Right atrium auricular region (tissue), 2 donors: ENCODE measurements around the gene SLC2A13. TPM values are rescaled to one million over a fixed set of nuclear protein-coding genes. Genes with fewer than 3 reads are reported as not detected.
"Not testable (repeated sequence)": the region's sequence is repeated elsewhere in the genome, so short reads cannot be mapped to it uniquely, and the experiment has no call there.

ENCODE experiments used
- DNase-seq: peaks from one replicate; pipeline ENCODE4 v3.0.0-alpha.2; 2019; ENCODE audit warnings: low spot score
- H3K27ac ChIP-seq, 2 donors: fragments of 200-600 bp; sonication (generic); 1 replicate in 1 of 2; 2 replicates in 1 of 2; pipeline ENCODE4 v1.5.1; 2016 to 2019
- H3K27me3 ChIP-seq, 2 donors: fragments of 200-600 bp; sonication (generic); one replicate each; pipeline versions ENCODE4 v1.5.1 to v1.6.0; 2017 to 2019
- H3K36me3 ChIP-seq: fragments of 200-600 bp; sonication (generic); one replicate; pipeline ENCODE4 v1.5.1; 2016
- H3K4me1 ChIP-seq, 2 donors: fragments of 200-600 bp; sonication (generic); one replicate each; pipeline versions ENCODE4 v1.5.1 to v1.6.0; 2017 to 2019
- H3K4me3 ChIP-seq, 2 donors: fragments of 200-600 bp; sonication (generic); 1 replicate in 1 of 2; 2 replicates in 1 of 2; pipeline ENCODE4 v1.5.1; 2017 to 2019; ENCODE audit warnings: mild to moderate bottlenecking in 1 of 2, moderate library complexity in 1 of 2
- H3K9me3 ChIP-seq, 2 donors: fragments of 200-600 bp; sonication (generic); one replicate each; pipeline ENCODE4 v1.5.1; 2019
- total RNA-seq, 2 donors: library from RNA; depleted of rRNA; stranded (reverse); fragments of >200 nt; gene quantifications; one replicate each; pipeline ENCODE4 v1.1.0, GENCODE V29; 2016
- TF ChIP-seq, protein P1 (sequence below), 2 donors: fragments of 200-600 bp; sonication (generic); IDR thresholded peaks; one replicate each; pipeline ENCODE4 v1.5.1; 2019; ENCODE audit warnings: antibody characterized with exemption in 2 of 2

Gene SLC2A13
- total RNA-seq, 2 donors from 2014 or later = 8.8 to 14.6 TPM

DNA sequence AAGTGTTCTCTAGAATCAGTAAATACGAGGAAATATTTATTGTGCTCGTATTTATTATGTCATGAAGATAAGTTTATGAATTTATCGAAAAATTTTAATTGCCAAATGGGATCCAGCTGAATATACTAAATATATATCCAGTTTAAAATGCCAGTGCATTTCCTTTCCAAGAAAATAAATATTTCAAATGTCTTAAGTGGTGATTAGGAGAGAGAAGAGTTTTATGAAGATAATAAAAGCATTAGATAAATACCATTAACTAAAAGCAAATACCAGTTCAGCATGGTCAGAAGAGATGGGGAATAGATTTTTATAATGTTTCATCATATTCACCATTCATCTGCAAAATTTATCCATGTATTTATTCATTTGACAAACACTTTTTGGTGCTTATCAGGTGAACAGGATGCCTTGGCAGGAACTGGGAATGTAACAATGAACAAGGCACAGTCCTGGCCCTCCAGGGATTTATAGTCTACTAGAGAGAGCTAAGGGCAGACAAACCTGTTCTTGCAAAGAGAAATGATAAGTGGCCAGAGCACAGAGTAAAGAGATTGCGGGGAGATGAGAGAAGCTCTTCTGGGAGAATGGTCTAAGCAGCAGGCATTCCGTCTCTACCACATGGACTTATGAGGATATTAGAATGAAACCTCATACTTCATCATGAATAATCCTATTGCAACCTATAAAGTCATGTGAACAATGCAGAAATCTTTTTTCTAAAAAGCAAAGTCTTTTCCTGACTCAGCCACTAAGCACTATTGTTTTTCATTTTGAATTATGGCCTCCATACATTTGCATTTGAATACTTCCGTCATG is 342.6 kb downstream of the SLC2A13 start:
- no peaks in the 10 kb centered on the region for H3K27me3 ChIP-seq
- no peaks in the 10 kb centered on the region for H3K36me3 ChIP-seq
- TF ChIP-seq, protein P1, sequence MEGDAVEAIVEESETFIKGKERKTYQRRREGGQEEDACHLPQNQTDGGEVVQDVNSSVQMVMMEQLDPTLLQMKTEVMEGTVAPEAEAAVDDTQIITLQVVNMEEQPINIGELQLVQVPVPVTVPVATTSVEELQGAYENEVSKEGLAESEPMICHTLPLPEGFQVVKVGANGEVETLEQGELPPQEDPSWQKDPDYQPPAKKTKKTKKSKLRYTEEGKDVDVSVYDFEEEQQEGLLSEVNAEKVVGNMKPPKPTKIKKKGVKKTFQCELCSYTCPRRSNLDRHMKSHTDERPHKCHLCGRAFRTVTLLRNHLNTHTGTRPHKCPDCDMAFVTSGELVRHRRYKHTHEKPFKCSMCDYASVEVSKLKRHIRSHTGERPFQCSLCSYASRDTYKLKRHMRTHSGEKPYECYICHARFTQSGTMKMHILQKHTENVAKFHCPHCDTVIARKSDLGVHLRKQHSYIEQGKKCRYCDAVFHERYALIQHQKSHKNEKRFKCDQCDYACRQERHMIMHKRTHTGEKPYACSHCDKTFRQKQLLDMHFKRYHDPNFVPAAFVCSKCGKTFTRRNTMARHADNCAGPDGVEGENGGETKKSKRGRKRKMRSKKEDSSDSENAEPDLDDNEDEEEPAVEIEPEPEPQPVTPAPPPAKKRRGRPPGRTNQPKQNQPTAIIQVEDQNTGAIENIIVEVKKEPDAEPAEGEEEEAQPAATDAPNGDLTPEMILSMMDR (IDR thresholded peaks at IDR 0.05) = no peak
- H3K9me3 ChIP-seq = peaks cover 0 to 6% of the 10 kb centered on the region in 2 donors
- H3K4me1 ChIP-seq = no peaks in the 10 kb centered on the region
- no peak overlapping the region for H3K27ac ChIP-seq
- no peak for DNase-seq
- no peak overlapping the region for H3K4me3 ChIP-seq

DNA sequence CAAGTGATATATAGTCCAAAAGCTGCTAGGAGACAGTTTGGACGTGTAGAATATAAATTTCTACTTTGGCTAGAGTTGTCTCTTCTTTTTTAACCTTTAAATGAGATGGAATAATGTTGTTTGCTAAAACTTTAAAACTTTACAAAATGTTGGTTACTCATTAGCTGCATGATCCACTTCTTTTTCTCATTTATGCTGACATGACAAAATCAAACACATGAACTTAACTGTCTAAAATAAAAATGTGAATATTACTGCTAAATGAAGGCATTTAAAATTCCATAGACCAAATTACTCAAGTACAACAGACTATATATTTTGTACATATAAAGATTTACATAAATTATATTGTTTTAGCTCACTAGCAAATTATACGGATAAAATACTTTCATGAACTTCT is 350.4 kb downstream of the SLC2A13 start:
- TF ChIP-seq, protein P1 (IDR thresholded peaks at IDR 0.05) = no peak
- no peaks in the 10 kb centered on the region for H3K9me3 ChIP-seq
- no peak overlapping the region for H3K4me3 ChIP-seq
- H3K27ac ChIP-seq = no peak overlapping the region
- no peaks in the 10 kb centered on the region for H3K36me3 ChIP-seq
- H3K27me3 ChIP-seq = no peaks in the 10 kb centered on the region
- H3K4me1 ChIP-seq = no peaks in the 10 kb centered on the region
- no peak for DNase-seq

DNA sequence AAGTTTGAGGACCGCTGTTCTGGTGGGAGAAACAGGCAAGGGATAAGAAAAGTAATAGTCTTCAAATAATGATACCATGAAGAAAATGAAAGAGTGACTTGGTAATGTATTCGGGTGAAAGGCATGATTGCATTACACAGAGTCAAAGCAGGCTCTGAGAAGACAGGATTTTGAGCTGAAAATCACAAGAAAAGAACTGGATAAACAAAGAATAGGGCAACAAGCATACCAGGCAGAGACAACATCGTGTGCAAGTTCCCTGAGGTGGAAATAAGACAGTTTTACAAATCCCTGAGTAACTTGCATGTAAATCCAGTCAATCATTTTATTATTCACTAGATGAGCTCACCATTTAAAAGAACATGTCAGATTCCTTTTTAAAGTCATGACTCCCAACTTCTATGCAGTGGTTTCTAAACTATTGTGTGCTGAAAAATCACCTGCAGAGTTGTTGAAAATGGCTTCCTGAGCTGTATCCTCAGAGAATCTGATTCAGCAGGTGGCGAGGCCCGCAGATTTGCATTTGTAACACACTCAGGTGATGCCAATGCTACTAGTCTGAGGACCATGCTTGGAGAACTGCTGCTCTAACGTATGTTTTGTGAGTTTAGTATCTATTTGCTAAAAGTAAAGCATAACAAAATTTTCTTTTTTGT is 353.3 kb downstream of the SLC2A13 start:
- no peaks in the 10 kb centered on the region for H3K27me3 ChIP-seq
- no peaks in the 10 kb centered on the region for H3K36me3 ChIP-seq
- no peak for DNase-seq
- no peak overlapping the region for H3K4me3 ChIP-seq
- TF ChIP-seq, protein P1 (IDR thresholded peaks at IDR 0.05) = no peak
- H3K27ac ChIP-seq = no peak overlapping the region
- no peaks in the 10 kb centered on the region for H3K9me3 ChIP-seq
- no peaks in the 10 kb centered on the region for H3K4me1 ChIP-seq

DNA sequence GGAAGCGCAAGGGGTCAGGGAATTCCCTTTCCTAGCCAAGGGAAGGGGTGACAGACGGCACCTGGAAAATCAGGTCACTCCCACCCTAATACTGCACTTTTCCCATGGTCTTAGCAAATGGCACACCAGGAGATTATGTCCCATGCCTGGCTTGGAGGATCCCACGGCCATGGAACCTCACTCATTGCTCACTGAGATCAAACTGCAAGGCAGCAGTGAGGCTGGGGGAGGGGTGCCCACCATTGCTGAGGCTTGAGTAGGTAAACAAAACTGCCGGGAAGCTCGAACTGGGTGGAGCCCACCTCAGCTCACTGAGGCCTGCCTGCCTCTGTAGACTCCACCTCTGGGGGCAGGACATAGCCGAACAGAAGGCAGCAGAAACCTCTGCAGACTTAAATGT is 359.7 kb downstream of the SLC2A13 start:
- H3K4me3 ChIP-seq, H3K27ac ChIP-seq, H3K4me1 ChIP-seq, H3K27me3 ChIP-seq, DNase-seq, H3K36me3 ChIP-seq, H3K9me3 ChIP-seq: not testable (repeated sequence)

DNA sequence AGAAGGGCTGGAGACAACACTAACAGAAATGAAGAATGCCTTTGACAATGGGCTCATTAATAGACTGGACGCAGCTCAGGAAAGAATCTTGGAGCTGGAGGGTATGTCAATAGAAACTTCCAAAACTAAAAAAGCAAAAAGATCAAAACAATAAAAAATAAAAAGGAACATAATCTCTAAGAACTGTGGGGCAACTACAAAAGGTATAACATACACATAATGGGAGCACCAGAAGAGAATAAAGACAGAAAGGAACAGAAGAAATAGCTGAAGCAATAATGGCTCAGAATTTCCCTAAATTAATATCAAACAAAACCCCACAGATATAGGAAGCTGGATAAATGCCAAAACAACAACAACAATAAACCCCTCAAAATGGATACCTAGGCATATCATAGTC is 362.2 kb downstream of the SLC2A13 start:
- Histone ChIP-seq H3K4me3 (no peak overlapping the region), H3K27ac (no peak overlapping the region), H3K27me3 (no peaks in the 10 kb centered on the region), H3K4me1 (no peaks in the 10 kb centered on the region), H3K36me3 (no peaks in the 10 kb centered on the region), H3K9me3 (no peaks in the 10 kb centered on the region)
- DNase-seq = no peak
- TF ChIP-seq, protein P1 (IDR thresholded peaks at IDR 0.05) = no peak

DNA sequence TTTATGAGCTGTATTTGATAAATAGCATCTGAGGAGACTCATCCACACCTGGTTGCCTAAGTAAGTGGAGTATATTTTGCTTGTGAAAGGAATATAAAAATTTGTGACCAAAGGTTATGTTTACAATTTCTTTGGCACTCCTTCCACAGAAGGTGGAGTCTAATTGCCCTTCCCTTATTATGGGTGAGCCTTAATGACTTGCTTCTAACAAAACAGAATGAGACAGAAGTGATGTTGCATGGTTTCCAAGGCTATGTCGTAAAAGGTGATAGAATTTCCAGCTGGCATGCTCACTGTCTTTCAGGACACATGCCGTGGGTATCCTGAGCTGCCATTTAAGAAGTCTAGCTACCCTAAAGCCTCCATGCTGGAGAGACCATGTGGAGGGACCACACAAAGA is 369.5 kb downstream of the SLC2A13 start:
- no peak for DNase-seq
- Histone ChIP-seq H3K4me3 (no peak overlapping the region), H3K36me3 (no peaks in the 10 kb centered on the region), H3K9me3 (peaks cover 0 to 31% of the 10 kb centered on the region in 2 donors), H3K27me3 (no peaks in the 10 kb centered on the region), H3K27ac (no peak overlapping the region), H3K4me1 (no peaks in the 10 kb centered on the region)
- TF ChIP-seq, protein P1 (IDR thresholded peaks at IDR 0.05) = no peak
